ENCODE measurements around the gene RAB31.

GRCh38 chr18:9659499-9660375 lies 48.4 kb upstream of the RAB31 start:
- TF ChIP-seq CTCF (optimal IDR thresholded peaks at IDR 0.05 in 1 of 3, IDR thresholded peaks at IDR 0.05 in 1 of 3, conservative IDR thresholded peaks at IDR 0.05 in 1 of 3; ENCODE audit: extremely low read depth in 1 of 3, insufficient read depth in 2 of 3, low read length in 3 of 3) (no peak), EZH2 (IDR thresholded peaks at IDR 0.05; ENCODE audit: low read length) (no peak)

Data from keratinocyte (primary cell).